GM19099 (cell line): ENCODE results near the gene REEP1.

Source experiments
- POLR2A ChIP-seq: IDR thresholded peaks from 3 replicates; pipeline ENCODE4 v1.6.1; 2011; ENCODE audit warnings: low read depth; ENCODE audit not compliant: insufficient read length; ENCODE audit errors: extremely low read depth

The REEP1 gene

DNA sequence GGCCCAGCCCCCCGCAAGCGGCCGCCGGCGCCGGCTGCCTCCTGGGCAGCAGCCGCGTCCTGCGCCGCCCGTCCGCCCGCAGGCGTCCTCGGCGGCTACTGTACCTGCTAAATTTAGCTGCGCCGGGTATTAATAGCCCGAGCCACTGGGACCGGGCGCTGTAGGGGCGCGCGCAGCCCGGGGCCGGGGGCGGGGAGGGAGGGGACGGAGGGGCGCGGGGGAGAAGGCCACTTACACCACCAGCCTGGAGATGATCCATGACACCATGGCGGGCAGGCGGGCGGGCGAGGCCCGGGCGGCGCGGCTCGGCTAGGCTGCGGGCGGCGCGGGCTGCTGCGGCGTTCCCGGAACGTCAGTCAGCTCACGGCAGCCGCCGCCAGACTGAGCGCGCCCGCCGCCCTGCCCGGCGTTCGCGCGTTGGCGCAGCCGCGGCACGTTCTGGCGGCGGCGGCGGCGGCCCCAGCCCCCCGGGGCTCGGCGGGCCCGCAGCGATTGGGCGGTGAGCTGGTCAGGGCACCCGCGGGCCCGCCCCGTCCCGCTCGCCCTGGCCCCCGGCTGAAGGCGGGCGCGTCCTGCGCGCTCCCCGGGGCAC, at the start of gene REEP1:
TSS of gene REEP1 (minus strand) at position 383 of the 592 bp plus-strand sequence. CDS start at position 267, 116 bp downstream.
- no peak for TF ChIP-seq POLR2A

GRCh38 chr2:86383844-86384243, 46.4 kb upstream of the REEP1 start:
- TF ChIP-seq POLR2A: no peak

DNA sequence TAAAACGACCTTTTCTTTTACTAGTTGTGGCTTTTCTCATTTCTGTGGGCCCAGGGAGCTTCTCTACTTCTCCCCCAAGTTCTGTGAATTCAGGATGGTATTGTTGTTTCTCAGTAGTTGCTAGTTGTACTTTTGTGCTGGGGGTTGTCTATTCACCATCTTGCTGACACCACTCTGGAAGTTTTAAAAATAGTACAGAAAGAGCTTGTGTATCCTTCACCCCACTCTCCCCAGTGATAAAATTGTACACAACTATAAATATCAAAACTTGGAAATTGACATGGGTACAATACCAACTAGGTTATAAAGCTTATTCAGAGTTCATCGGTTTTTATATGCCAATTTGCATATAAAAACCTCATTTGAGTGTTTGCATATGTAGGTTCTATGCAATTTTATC, 45.3 kb upstream of the REEP1 start:
- no peak for TF ChIP-seq POLR2A

DNA sequence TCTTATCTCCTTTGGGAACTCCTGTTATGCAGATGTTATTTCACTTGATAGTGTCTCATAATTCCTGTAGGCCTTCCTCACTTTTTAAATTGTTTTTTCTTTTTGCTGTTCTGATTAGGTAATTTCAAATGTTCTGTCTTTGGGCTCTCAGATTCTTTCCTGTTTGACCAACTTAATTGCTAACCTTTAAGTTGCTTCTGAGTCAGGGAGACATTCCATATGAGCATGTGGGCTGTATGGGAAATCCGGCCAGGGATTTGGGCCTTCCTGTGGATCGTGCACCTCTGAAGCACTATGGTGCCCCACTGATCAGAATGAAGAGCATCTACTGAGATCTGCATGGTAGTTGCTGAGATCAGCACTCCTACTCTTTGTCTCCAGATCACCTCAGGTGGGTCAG, 44.7 kb upstream of the REEP1 start:
- TF ChIP-seq POLR2A: no peak

- TF ChIP-seq POLR2A: no peak
Measured at GRCh38 chr2:86378469-86378868, 41.0 kb upstream of the REEP1 start.

- TF ChIP-seq POLR2A: no peak
Measured at GRCh38 chr2:86375623-86376022, 38.2 kb upstream of the REEP1 start.

GRCh38 chr2:86372641-86373502, 35.4 kb upstream of the REEP1 start:
- no peak for TF ChIP-seq POLR2A

DNA sequence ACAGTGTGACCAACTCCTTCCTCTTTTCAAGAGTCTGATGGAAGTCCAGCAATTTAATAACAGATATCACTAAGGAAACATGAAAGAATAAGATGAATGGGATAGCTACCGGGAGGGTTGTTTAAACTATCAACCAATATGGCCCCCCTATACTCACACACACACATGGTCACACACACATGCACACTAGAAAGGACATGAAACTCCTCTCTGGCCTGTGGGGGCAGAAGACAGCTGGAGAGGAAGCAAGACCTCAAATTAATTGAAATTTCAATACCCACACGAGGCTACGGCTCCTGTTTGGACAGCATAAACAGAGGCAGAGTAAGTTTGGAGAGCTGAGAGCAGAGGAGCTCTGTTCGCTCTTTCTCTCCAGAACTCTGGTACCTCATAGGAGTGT, 34.7 kb upstream of the REEP1 start:
- TF ChIP-seq POLR2A: no peak

DNA sequence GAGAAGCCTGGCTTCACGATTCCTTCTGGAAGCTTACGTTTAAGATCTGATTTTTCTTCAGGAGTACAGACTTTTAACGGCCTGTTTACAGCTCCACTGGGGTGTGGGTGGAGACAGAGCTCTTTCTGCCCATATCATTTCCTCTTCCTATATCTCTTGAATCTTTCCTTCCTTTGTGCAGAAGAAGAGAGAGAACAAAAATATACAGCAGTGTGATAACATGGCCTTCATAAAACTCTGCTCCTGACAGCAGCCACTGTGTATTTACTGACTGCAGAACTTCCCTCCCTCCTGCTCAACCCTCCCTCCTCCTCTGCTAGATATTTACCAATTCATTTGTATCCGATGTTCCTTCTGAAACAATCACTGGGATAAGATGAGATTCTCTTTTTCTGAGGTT, 34.1 kb upstream of the REEP1 start:
- no peak for TF ChIP-seq POLR2A

DNA sequence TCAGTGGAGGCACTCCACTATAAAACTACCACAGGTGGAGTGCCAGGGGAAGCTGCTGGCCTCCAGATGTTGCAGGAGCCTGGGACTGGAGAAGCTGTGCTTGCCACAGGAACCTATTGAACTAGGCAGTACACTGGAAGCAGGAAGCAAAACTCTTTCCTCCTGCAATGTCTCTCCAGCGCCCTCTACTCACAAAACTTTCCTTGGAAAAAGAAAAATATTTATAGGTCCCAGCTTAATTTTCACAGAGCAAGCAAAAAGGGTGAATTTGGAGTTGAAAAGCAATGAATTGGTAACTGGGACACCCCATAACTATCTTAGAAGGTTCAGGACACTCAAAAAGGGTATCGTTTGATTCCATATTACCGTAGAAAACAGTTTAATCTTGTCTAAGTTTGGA, 33.2 kb upstream of the REEP1 start:
- TF ChIP-seq POLR2A: no peak

DNA sequence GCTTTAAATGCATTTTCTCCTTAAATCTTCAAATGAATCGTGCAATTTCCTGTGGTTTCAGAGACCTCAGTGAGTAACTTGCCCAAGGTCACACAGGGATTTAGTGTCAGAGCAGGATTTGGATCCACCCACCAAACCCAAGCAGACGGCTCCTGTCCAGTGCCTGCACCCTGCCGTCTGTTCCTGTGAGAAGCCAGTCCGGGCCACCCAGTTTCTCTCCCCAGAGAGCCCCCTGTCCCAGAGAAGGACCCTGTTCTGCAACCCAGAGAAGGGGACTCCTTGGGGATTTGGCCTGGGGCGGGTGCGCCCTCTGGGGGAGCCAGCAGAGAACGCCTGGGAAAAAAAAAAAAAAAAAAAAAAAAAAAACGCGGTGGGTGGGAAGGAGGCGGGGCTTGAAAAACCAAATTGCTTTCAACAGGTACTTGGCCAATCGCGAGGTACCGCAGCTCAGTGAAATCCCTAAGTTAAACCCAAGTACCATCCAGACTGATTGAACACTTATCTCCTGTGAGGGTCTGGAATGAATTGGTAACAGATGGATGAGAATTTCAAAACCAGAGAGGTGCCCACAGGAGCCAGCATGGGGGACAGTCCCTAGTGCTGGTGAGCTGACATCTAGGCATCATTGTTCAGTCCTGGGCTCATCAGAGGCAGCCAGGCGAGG, 30.9 kb upstream of the REEP1 start:
- TF ChIP-seq POLR2A: no peak

DNA sequence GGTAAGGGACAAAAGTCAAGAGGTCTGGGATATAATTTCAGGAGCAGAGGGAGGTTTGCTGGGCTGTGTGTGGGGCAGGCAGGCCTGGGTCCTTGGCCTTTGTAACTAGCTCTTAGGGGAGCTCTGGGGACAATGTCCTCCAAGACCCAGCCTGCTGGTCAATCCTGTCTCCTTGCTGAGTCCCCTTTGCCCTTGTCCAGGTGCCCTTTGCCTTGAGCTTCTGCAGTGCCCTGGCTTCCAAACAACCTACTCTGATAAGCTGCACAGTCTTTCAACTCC, 30.0 kb upstream of the REEP1 start:
- TF ChIP-seq POLR2A: no peak

DNA sequence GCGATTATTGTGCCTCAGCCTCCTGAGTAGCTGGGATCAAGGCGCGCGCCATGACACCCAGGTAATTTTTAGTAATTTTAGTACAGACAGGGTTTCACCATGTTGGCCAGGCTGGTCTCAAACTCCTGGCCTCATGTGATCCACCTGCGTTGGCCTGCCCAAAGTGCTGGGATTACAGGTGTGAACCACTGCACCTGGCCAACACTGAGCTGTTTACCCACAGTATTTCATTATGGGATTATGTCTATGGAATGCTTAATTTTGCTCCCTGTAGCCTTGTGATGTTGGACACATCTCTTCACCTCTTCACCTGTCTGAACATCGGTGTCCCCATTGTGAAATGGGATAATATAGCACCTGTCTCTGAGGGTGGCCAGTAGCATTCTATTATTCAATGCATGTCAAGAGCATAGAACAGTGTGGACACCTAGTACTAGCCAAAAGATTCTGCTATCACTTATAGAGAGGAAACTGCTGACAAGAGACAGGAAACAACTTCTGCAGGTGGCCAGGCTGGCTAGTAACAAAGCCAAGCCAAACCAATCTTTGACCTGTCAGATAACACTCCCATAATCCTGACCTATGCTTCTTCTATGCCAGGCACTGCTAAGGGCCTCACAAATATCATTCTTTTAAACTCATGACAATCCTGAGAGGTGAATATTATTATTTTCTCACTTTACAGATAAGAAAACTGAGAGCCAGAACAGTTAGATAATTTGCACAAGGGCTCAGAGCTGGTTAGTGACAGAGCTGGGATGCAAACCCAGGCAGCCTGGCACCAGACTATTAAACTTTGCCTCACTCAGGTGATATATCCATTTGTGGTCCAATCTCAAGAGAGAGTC, 29.4 kb upstream of the REEP1 start:
- no peak for TF ChIP-seq POLR2A

DNA sequence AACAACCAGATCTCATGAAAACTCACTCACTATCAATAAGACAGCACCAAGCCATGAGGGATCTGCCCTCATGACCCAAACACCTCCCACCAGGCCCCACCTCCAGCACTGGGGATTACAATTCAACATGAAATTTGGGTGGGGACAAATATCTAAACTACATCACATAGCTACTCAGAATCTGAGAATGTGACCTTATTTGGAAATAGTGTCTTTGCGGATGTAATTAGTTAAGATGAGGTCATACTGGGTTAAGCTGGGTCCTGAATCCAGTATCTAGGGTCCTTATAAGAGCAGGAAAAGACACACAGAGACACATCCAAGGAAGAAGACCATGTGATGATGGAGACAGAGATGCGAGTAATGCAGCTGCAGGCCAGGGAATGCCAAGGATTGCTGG, 27.5 kb upstream of the REEP1 start:
- TF ChIP-seq POLR2A: no peak

- no peak for TF ChIP-seq POLR2A
Measured at GRCh38 chr2:86360776-86361175, 23.4 kb upstream of the REEP1 start.
